PC-9 (cell line): ENCODE results near the gene EFHB.

Experiments
- EZH2 ChIP-seq: fragments of 200-600 bp; sonication (generic); IDR thresholded peaks from 2 replicates; pipeline ENCODE4 v1.8.0; 2017; ENCODE audit warnings: antibody characterized with exemption, low read depth
- TF ChIP-seq, protein P1 (sequence below): fragments of 200-600 bp; sonication (generic); conservative IDR thresholded peaks from 2 replicates; pipeline ENCODE4 v1.6.1; 2017; ENCODE audit warnings: mixed run types, antibody characterized with exemption, mild to moderate bottlenecking, moderate library complexity

GRCh38 chr3:19917167-19917566 lies 16.9 kb downstream of the EFHB start:
- TF ChIP-seq, protein P1, sequence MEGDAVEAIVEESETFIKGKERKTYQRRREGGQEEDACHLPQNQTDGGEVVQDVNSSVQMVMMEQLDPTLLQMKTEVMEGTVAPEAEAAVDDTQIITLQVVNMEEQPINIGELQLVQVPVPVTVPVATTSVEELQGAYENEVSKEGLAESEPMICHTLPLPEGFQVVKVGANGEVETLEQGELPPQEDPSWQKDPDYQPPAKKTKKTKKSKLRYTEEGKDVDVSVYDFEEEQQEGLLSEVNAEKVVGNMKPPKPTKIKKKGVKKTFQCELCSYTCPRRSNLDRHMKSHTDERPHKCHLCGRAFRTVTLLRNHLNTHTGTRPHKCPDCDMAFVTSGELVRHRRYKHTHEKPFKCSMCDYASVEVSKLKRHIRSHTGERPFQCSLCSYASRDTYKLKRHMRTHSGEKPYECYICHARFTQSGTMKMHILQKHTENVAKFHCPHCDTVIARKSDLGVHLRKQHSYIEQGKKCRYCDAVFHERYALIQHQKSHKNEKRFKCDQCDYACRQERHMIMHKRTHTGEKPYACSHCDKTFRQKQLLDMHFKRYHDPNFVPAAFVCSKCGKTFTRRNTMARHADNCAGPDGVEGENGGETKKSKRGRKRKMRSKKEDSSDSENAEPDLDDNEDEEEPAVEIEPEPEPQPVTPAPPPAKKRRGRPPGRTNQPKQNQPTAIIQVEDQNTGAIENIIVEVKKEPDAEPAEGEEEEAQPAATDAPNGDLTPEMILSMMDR: no peak
- no peak for TF ChIP-seq EZH2
